ENCODE data around the gene KRTAP5-2.
"Not testable (repeated sequence)": the region's sequence is repeated elsewhere in the genome, so short reads cannot be mapped to it uniquely, and the experiment has no call there.

KRTAP5-2 gene

GRCh38 chr11:1589996-1590395, 8.1 kb downstream of the KRTAP5-2 start:
- DNase-seq (ENCODE audit: low read depth, low spot score) = no peak
- in situ Hi-C loops (cut with HindIII; ENCODE audit: low sequenced_read_pairs) = no loop called here

DNA sequence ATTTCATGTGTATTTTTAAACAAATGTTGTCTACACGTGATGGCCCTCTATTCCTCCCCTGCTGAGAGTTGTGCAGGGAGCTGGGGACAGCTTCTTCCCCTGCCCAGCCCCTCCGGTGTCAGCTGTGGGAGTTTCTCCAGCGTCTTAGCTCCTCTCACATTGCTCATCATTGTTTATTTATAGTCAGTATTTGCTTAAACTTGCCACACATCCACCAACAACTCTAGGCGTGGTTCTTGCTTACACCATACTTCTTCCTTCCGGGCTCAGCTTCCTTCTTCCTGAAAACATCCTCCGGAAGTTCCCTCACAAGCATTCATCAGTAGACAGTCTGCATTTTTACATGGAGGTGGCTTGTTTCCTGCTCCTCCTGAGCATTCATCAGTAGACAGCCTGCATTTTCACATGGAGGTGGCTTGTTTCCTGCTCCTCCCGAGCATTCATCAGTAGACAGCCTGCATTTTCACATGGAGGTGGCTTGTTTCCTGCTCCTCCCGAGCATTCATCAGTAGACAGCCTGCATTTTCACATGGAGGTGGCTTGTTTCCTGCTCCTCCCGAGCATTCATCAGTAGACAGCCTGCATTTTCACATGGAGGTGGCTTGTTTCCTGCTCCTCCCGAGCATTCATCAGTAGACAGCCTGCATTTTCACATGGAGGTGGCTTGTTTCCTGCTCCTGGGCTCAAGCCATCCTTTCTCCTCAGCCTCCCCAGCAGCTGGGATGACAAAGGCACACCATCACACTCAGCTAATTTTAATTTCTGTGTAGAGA, 8.7 kb downstream of the KRTAP5-2 start:
- DNase-seq (ENCODE audit: low read depth, low spot score); H3K4me3 ChIP-seq (ENCODE audit: low read depth, low read length): not testable (repeated sequence)

More at GRCh38 chr11:1589996-1590395, 8.1 kb downstream of the KRTAP5-2 start:
- no peak overlapping the region for H3K4me3 ChIP-seq (ENCODE audit: low read depth, low read length)
- TF ChIP-seq, protein P1, sequence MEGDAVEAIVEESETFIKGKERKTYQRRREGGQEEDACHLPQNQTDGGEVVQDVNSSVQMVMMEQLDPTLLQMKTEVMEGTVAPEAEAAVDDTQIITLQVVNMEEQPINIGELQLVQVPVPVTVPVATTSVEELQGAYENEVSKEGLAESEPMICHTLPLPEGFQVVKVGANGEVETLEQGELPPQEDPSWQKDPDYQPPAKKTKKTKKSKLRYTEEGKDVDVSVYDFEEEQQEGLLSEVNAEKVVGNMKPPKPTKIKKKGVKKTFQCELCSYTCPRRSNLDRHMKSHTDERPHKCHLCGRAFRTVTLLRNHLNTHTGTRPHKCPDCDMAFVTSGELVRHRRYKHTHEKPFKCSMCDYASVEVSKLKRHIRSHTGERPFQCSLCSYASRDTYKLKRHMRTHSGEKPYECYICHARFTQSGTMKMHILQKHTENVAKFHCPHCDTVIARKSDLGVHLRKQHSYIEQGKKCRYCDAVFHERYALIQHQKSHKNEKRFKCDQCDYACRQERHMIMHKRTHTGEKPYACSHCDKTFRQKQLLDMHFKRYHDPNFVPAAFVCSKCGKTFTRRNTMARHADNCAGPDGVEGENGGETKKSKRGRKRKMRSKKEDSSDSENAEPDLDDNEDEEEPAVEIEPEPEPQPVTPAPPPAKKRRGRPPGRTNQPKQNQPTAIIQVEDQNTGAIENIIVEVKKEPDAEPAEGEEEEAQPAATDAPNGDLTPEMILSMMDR (IDR thresholded peaks at IDR 0.05; ENCODE audit: low read depth, low read length) = no peak

DNA sequence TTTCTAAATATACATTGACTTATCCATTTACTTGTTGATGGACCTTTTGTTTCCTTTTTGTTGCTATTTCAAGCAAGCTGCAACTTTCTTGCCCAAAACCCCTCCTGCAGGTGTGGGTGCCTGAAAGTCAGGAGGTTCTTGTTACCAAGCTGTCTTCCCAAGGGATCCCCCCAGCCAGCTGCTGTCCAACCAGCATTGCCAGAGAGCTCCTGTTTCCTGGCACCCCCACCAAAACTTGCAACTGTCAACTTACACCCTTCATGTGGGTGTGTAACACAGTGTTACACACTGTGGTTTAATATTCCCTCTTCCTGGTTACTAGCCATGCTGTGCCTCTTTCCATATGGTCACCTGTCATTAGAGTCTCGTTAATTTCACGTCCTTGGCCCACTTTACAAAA, 11.4 kb downstream of the KRTAP5-2 start:
- in situ Hi-C loops (cut with HindIII; ENCODE audit: low sequenced_read_pairs) = no loop called here
- H3K4me3 ChIP-seq (ENCODE audit: low read depth, low read length) = no peak overlapping the region
- TF ChIP-seq, protein P1 (IDR thresholded peaks at IDR 0.05; ENCODE audit: low read depth, low read length) = no peak
- no peak for DNase-seq (ENCODE audit: low read depth, low spot score)

More for the DNA sequence above, 8.7 kb downstream of the KRTAP5-2 start:
- in situ Hi-C loops (cut with HindIII; ENCODE audit: low sequenced_read_pairs) = not testable (repeated sequence)

DNA sequence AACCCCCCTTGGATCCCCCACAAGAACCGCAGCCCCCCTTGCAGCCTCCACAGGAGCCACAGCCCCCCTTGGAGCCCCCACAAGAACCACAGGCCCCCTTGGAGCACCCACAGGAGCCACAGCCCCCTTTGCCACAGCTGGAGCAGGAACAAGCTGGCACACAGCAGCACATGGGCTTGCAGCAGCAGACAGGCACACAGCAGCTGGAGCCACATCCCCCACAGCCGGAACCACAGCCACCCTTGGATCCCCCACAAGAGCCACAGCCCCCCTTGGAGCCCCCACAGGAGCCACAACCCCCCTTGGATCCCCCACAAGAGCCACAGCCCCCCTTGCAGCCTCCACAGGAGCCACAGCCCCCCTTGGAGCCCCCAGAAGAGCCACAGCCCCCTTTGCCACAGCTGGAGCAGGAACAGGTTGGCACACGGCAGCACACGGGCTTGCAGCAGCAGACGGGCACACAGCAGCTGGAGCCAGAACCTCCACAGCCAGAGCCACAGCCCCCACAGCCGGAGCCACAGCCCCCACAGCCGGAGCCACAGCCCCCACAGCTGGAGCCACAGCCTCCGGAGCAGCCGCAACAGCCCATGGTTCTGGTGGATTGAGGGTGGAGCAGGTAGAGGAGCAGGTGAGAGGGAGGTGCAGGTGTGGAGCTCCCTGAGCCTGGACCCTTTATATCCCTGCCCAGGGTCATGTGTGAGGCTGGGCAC, 13.3 kb downstream of the KRTAP5-2 start, which contains the start of gene KRTAP5-1:
KRTAP5-1 (minus strand) TSS at position 623 of the 710 bp plus-strand sequence; CDS start at position 589, 34 bp downstream.
- DNase-seq (ENCODE audit: low read depth, low spot score); in situ Hi-C loops (cut with HindIII; ENCODE audit: low sequenced_read_pairs); H3K4me3 ChIP-seq (ENCODE audit: low read depth, low read length): not testable (repeated sequence)

GRCh38 chr11:1582909-1583308, 15.2 kb downstream of the KRTAP5-2 start:
- in situ Hi-C loops (cut with HindIII; ENCODE audit: low sequenced_read_pairs); DNase-seq (ENCODE audit: low read depth, low spot score); H3K4me3 ChIP-seq (ENCODE audit: low read depth, low read length): not testable (repeated sequence)

GRCh38 chr11:1581976-1582375, 16.1 kb downstream of the KRTAP5-2 start:
- TF ChIP-seq, protein P1 (IDR thresholded peaks at IDR 0.05; ENCODE audit: low read depth, low read length) = no peak
- in situ Hi-C loops (cut with HindIII; ENCODE audit: low sequenced_read_pairs) = no loop called here
- no peak for DNase-seq (ENCODE audit: low read depth, low spot score)
- no peak overlapping the region for H3K4me3 ChIP-seq (ENCODE audit: low read depth, low read length)

GRCh38 chr11:1576825-1577224, 21.3 kb downstream of the KRTAP5-2 start:
- TF ChIP-seq, protein P1 (IDR thresholded peaks at IDR 0.05; ENCODE audit: low read depth, low read length) = no peak
- DNase-seq (ENCODE audit: low read depth, low spot score) = no peak
- in situ Hi-C loops (cut with HindIII; ENCODE audit: low sequenced_read_pairs) = no loop called here
- no peak overlapping the region for H3K4me3 ChIP-seq (ENCODE audit: low read depth, low read length)

DNA sequence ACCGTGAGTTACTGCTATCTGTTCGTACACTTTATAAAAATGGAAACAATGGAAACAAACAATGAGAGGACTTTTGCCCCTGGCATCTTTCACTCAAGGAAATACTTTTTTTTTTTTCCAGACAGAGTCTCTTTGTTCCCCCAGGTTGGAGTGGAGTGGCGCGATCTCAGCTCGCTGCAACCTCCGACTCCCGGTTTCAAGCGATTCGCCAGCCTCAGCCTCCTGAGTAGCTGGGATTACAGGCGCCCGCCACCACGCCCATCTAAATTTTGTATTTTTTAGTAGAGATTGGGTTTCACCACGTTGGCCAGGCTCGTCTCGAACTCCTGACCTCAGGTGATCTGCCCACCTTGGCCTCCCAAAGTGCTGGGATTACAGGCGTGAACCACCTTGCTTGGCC, 22.3 kb downstream of the KRTAP5-2 start:
- DNase-seq (ENCODE audit: low read depth, low spot score); in situ Hi-C loops (cut with HindIII; ENCODE audit: low sequenced_read_pairs): not testable (repeated sequence)

More for the DNA sequence above, 22.3 kb downstream of the KRTAP5-2 start:
- not testable (repeated sequence) for H3K4me3 ChIP-seq (ENCODE audit: low read depth, low read length)

Measured in astrocyte of the spinal cord (primary cell).